ENCODE results near the gene KLF13.
"Not testable (repeated sequence)": the region's sequence is repeated elsewhere in the genome, so short reads cannot be mapped to it uniquely, and the experiment has no call there.

KLF13 gene

DNA sequence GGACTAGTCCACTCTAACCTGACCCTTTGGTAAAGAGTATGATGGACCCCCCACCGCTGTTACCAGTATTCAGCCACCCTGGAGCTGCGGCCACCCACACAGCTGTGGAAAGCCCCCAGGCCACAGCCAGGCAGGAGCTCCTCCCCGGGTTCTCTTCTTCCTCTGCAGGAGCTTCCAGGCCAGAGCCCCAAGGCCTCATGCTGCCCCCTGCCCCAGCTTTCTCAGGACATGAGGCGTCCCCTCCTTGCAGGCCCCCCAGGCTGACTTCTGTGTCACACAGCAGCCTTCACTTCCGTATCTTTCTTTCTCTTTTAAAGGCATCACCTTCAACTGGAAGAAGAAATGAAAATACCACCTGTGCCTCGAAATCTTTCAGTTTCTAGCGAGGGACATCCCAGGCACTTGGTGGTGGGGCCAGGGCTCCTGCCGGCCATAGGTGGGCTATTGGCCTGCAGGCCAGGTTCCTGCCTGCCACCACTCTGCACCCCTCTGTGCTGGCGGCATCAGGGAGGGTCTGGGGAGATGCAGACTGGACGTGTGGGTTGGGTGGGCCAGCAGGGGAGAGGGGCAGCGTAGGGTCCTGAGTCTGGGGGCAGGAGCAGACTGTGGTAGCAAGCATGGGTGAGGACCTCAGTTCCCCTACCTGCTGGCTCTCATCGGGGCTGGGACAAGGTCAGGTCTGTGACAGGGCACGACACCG is 19.9 kb downstream of the KLF13 start:
- DNase-seq (ENCODE audit: low spot score): no peak

DNA sequence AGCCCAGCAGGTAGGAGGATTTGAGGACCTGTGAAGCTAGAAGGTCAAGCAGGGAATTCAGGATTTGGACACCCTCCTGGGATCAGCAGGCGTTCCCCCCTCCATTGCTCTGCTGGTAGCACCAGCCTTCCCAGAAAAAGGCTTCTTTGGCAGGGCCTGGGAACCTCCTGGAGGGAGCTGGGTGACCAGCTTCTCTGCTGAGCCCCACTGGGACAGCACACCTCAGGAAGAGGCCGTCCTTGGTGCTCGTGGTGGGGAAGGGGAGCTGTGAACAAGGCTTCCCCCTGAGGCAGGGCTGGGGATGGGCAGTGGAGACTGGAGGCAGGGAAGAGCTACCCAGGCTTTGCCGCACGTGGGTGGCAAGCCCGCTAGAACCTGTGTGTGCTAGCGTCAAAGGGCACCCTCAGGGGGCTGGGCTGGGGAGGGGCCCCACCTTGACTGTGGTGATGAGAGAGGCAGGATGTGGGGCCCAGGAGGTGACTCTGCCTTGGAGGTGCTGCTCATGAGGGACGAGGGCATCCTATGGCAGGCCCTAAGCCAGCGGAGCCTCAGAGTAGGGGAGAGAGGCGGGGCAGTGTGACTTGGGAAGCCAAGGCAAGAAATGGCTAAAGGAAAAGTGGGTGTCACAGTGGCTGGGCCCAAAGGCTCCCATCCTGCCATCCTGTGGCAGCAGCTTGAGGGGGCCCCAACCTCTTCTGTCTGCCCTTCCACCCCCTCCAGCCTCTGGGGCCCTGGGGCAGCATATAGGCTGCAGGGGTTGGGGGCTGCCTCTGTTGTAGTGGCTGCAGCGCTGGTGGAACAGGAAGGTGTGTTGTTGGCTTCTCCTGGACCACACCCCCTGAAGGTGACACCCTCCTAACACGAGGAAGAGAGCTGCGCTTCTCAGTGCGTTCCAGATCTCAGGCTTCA is 20.7 kb downstream of the KLF13 start:
- DNase-seq (ENCODE audit: low spot score): no peak

GRCh38 chr15:31347981-31348803 is 21.6 kb downstream of the KLF13 start:
- no peak for DNase-seq (ENCODE audit: low spot score)

- no peak for DNase-seq (ENCODE audit: low spot score)
Measured at GRCh38 chr15:31349233-31350141, 22.9 kb downstream of the KLF13 start.

DNA sequence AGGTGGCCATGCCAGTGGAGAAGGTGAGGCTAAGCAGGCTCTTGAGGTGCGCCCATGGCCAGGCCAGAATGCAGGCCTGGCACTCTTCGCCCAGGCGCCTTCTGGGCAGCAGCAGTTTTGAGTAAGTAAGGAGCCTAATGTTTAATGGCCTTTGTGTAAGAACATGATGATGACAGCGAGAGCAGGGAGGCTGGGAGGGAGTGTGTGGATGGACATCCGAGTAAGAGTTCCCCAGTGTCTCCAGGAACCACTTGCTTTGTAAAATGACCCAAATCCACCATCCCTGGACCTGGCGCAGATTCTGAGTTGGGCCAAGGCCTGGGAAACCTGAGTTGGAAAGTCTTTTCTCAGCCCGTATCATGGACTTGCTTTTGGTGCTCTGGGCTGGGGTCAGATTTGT is 24.1 kb downstream of the KLF13 start:
- no peak for DNase-seq (ENCODE audit: low spot score)

- DNase-seq (ENCODE audit: low spot score): no peak
Measured at GRCh38 chr15:31352339-31352751, 25.7 kb downstream of the KLF13 start.

GRCh38 chr15:31352911-31353811 is 26.5 kb downstream of the KLF13 start:
- DNase-seq (ENCODE audit: low spot score): peak; percentile 88

- DNase-seq (ENCODE audit: low spot score): peak; percentile 54
Measured at GRCh38 chr15:31353931-31354330, 27.3 kb downstream of the KLF13 start.

DNA sequence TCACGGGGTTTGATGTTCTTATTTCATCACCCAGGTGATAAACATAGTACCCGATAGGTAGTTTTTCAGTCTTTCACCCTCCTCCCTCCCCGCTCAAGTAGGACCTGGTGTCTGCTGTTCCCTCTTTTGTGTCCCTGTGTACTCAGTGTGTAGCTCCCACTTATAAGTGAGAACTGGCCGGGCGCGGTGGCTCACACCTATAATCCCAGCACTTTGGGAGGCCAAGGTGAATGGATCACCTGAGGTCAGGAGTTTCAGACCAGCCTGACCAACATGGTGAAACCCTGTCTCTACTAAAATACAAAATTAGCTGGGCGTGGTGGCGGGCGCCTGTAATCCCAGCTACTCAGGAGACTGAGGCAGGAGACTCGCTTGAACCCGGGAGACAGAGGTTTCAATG is 29.5 kb downstream of the KLF13 start:
- not testable (repeated sequence) for DNase-seq (ENCODE audit: low spot score)

GRCh38 chr15:31357148-31357547 is 30.5 kb downstream of the KLF13 start:
- DNase-seq (ENCODE audit: low spot score): no peak

DNA sequence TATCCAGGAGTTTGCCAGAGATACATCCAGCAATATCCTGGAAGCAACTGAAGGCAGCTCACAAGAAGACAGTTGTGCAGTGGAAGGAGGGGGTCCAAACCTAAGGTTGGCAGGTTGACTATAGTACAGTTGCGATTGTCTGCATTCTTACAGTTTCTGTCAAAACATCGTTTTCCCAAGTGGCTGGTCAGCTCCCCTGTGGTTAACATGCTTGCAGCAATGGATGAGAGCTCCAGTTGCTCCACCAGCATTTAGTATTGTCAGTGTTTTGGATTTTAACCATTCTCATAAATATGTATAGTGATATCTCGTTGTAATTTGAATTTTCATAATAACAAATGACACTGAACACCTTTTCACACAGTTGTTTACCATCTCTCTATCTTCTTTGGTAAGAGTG is 31.5 kb downstream of the KLF13 start:
- no peak for DNase-seq (ENCODE audit: low spot score)

GRCh38 chr15:31358957-31359701 is 32.5 kb downstream of the KLF13 start:
- no peak for DNase-seq (ENCODE audit: low spot score)

DNA sequence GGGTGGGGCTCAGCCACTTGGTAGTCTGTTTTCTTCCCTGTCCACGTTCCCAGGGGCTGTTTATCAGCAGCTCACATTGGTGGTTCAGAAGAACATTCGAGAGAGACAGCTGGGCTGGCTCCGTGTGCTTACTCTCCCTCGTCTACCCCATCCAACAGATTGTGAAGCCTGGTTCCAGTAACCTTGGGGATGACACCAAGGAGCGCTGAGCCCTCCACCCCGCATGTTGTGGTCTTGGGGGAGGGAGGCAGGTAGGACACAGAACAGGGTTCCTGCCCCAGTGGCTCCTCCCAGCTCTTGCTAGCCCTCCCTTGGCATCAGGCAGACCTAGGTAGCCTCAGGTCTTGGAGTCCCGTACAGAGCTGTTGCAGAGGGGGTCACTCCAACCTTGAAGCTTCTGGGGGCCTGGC is 33.1 kb downstream of the KLF13 start:
- DNase-seq (ENCODE audit: low spot score): no peak

DNA sequence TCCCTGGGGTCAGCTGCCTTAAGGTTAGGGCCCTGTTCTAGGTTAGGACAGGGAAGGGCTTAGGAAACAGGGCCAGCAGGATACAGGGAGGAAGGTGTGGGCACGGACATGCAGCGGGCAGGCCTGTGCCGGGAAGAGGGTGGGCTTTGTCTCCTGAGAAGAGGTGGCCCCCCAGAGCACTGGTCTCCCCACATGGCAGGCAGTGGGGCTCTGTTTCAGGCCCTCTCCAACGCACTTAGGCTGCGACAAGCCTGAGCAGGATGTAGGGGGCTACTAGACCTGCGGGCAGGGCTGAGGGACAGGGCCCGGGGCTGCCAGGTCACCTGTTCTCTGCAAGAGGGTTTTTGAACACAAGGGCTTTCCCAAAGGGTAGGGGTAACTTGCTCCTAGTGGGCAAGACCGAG is 33.5 kb downstream of the KLF13 start:
- no peak for DNase-seq (ENCODE audit: low spot score)

- no peak for DNase-seq (ENCODE audit: low spot score)
Measured at GRCh38 chr15:31360843-31361763, 34.5 kb downstream of the KLF13 start.

- no peak for DNase-seq (ENCODE audit: low spot score)
Measured at GRCh38 chr15:31361764-31362515, 35.3 kb downstream of the KLF13 start.

DNA sequence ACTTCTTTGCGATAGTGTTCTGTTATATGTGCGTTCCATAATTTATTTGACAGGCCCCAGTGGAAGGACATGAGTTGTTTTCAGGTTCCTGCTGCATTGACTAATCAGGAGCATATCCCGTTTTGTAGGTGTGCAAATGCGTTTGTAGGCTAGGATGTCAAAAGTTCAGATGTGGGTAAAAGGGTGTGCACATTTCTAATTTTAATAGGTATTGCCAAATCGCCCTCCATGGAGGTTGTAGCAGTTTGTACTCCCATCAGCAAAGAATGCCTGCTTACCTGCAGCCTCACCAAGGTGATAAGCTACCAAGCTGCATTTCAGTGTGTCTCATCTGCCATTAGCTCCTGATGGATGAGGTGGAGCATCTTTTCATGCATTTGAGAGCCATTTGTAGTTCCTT is 36.3 kb downstream of the KLF13 start:
- no peak for DNase-seq (ENCODE audit: low spot score)

Data from AG08396 (cell line).